AG09309 (cell line): ENCODE results near the gene NOD2.

Source experiments
- DNase-seq: peaks from one replicate; pipeline ENCODE4 v3.0.0-alpha.2; 2010; ENCODE audit warnings: low read depth
- H3K4me3 ChIP-seq: 2 replicates; pipeline ENCODE4 v1.5.1; 2011; ENCODE audit warnings: mild to moderate bottlenecking, low read depth, low read length, moderate library complexity; ENCODE audit not compliant: control insufficient read depth
- TF ChIP-seq, protein P1 (sequence below): IDR thresholded peaks from 2 replicates; pipeline ENCODE4 v1.5.1; 2011; ENCODE audit warnings: mild to moderate bottlenecking, low read depth, low read length, inconsistent platforms; ENCODE audit not compliant: insufficient read depth, control insufficient read depth; ENCODE audit errors: missing control alignments

Gene NOD2

DNA sequence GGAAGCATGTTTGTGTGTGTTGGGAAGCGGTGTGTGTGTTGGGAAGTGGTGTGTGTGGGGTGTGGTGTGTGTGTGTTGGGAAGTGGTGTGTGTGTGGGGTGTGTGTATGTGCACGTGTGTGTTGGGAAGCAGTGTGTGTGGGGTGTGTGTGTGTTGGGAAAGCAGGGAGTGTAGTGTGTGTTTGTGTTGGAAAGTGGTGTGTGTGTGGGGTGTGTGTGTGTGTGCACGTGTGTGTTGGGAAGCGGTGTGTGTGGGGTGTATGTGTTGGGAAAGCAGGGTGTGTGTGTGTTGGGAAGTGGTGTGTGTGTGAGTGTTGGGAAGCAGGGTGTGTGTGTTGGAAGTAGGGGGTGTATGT, 785 bp upstream of the NOD2 start:
- no peak for DNase-seq
- no peak overlapping the region for H3K4me3 ChIP-seq
- TF ChIP-seq, protein P1, sequence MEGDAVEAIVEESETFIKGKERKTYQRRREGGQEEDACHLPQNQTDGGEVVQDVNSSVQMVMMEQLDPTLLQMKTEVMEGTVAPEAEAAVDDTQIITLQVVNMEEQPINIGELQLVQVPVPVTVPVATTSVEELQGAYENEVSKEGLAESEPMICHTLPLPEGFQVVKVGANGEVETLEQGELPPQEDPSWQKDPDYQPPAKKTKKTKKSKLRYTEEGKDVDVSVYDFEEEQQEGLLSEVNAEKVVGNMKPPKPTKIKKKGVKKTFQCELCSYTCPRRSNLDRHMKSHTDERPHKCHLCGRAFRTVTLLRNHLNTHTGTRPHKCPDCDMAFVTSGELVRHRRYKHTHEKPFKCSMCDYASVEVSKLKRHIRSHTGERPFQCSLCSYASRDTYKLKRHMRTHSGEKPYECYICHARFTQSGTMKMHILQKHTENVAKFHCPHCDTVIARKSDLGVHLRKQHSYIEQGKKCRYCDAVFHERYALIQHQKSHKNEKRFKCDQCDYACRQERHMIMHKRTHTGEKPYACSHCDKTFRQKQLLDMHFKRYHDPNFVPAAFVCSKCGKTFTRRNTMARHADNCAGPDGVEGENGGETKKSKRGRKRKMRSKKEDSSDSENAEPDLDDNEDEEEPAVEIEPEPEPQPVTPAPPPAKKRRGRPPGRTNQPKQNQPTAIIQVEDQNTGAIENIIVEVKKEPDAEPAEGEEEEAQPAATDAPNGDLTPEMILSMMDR, result no peak

DNA sequence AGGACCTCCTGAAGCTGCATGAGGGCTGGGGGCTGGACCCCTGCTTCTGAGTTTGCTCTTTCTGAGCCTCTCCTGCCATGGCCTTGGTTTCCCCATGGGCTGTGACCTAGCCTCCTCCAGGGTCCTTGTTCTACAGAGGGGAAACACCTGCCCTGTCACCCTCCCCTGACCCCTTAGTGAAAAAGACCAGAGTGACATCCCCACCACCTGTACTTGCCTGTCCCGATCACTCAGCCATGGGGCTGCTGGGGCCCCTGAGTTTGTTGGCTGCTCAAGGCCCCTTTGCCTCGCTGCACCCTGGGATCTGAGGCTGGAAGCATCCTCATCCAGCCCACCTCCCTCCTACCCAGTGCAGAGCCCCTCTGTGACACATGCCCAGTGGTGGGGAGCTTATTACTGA, 800 bp downstream of the NOD2 start:
- no peak for DNase-seq
- TF ChIP-seq, protein P1, result no peak
- H3K4me3 ChIP-seq, result no peak overlapping the region

- DNase-seq, result no peak
- H3K4me3 ChIP-seq, result no peak overlapping the region
- TF ChIP-seq, protein P1, result no peak
Measured at GRCh38 chr16:50695017-50696000, 1.9 kb downstream of the NOD2 start.

GRCh38 chr16:50696126-50696525, 2.7 kb downstream of the NOD2 start:
- TF ChIP-seq, protein P1, result no peak
- DNase-seq, result no peak
- H3K4me3 ChIP-seq, result no peak overlapping the region

- no peak for DNase-seq
- no peak overlapping the region for H3K4me3 ChIP-seq
- TF ChIP-seq, protein P1, result no peak
Measured at GRCh38 chr16:50696575-50697420, 3.4 kb downstream of the NOD2 start.

DNA sequence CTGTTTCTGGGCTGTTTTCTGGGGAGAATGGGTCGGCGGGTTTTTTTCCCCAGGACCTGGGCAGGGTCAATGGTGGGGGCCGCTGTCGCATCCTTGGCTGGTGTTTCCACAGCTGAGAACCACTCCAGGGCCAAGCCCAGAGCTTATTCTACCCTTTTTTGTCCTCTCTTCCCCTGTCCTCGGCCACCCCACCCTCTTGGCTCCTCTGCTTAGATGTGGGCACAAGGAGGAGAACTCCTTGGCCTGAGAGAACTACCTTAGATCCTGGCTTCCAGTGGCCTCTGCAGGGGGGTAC, 4.0 kb downstream of the NOD2 start:
- H3K4me3 ChIP-seq, result no peak overlapping the region
- DNase-seq, result no peak
- TF ChIP-seq, protein P1, result no peak
